Common myeloid progenitor, CD34-positive (primary cell): Measurements from ENCODE around the gene PRDM7. TPM values are rescaled to one million over a fixed set of nuclear protein-coding genes. Genes with fewer than 3 reads are reported as not detected.
"Not testable (repeated sequence)": the region's sequence is repeated elsewhere in the genome, so short reads cannot be mapped to it uniquely, and the experiment has no call there.

Experiments
- CTCF ChIA-PET: fragments of 350-600 bp; sonication (Branson Sonifier 250); formaldehyde crosslinking; loops from one replicate; lab custom pipeline; 2021; ENCODE audit warnings: antibody characterized with exemption; lab: Charles Lee
- POLR2A ChIA-PET: fragments of 350-600 bp; sonication (Branson Sonifier 250); formaldehyde crosslinking; loops from one replicate; lab custom pipeline; 2021; ENCODE audit warnings: antibody characterized with exemption; lab: Charles Lee
- DNase-seq, 3 donors: peaks; one replicate each; pipeline versions ENCODE4 v3.0.0 to v3.0.0-alpha.2; 2013
- H3K27ac ChIP-seq, 2 experiments: 1 replicate in 1 of 2; 2 replicates in 1 of 2; pipeline ENCODE4 v1.7.0; 2013; ENCODE audit warnings: inconsistent platforms in 2 of 2, low read length in 2 of 2, mild to moderate bottlenecking in 2 of 2, low read depth in 1 of 2, moderate library complexity in 1 of 2; ENCODE audit not compliant: severe bottlenecking in 2 of 2, insufficient read depth in 1 of 2, poor library complexity in 1 of 2
- H3K27me3 ChIP-seq, 5 experiments: replicated peaks in 2 of 5; 1 replicate in 3 of 5; 2 replicates in 2 of 5; pipeline versions ENCODE4 v1.6.1 to v1.7.0; 2013; ENCODE audit warnings: low read length in 4 of 5, mild to moderate bottlenecking in 2 of 5, moderate library complexity in 2 of 5, inconsistent platforms in 1 of 5; ENCODE audit not compliant: insufficient read depth in 5 of 5, control insufficient read depth in 4 of 5
- H3K36me3 ChIP-seq, 4 experiments: 1 replicate in 2 of 4; 2 replicates in 2 of 4; pipeline versions ENCODE4 v1.6.1 to v1.7.0; 2013; ENCODE audit warnings: low read length in 3 of 4, control low read depth in 1 of 4, mild to moderate bottlenecking in 1 of 4; ENCODE audit not compliant: control insufficient read depth in 4 of 4, insufficient read depth in 4 of 4
- H3K4me1 ChIP-seq, 4 experiments: 1 replicate in 3 of 4; 2 replicates in 1 of 4; pipeline versions ENCODE4 v1.6.1 to v1.7.1; 2013; ENCODE audit warnings: low read length in 3 of 4, mild to moderate bottlenecking in 3 of 4, control low read depth in 1 of 4, inconsistent platforms in 1 of 4, moderate library complexity in 1 of 4; ENCODE audit not compliant: control insufficient read depth in 4 of 4, insufficient read depth in 4 of 4; ENCODE audit errors: control extremely low read depth in 1 of 4
- H3K4me3 ChIP-seq, 7 experiments: 1 replicate in 4 of 7; 2 replicates in 3 of 7; pipeline versions ENCODE4 v1.5.1 to v1.7.0; 2013; ENCODE audit warnings: mild to moderate bottlenecking in 7 of 7, low read length in 6 of 7, moderate library complexity in 6 of 7, inconsistent platforms in 2 of 7, low read depth in 2 of 7, control low read depth in 1 of 7; ENCODE audit not compliant: insufficient read depth in 4 of 7, control insufficient read depth in 1 of 7; ENCODE audit errors: extremely low read depth in 1 of 7
- H3K9me3 ChIP-seq, 5 experiments: 1 replicate in 4 of 5; 2 replicates in 1 of 5; pipeline versions ENCODE4 v1.6.1 to v1.7.1; 2013; ENCODE audit warnings: low read length in 4 of 5, mild to moderate bottlenecking in 2 of 5, inconsistent platforms in 1 of 5, low read depth in 1 of 5, moderate library complexity in 1 of 5; ENCODE audit not compliant: control insufficient read depth in 4 of 5, insufficient read depth in 2 of 5; ENCODE audit errors: control extremely low read depth in 1 of 5
- whole genome bisulfite sequencing: methylation state at CpG from one replicate; pipeline ENCODE4 v1.1.5; 2013; ENCODE audit not compliant: insufficient coverage; 5-methylcytosine and 5-hydroxymethylcytosine counted together
- polyA plus RNA-seq: library from polyadenylated mRNA; unstranded; fragments of 120-200 nt; gene quantifications from one replicate; pipeline ENCODE4 v1.2.1, GENCODE V29; 2013

PRDM7 gene
- polyA plus RNA-seq: not detected

DNA sequence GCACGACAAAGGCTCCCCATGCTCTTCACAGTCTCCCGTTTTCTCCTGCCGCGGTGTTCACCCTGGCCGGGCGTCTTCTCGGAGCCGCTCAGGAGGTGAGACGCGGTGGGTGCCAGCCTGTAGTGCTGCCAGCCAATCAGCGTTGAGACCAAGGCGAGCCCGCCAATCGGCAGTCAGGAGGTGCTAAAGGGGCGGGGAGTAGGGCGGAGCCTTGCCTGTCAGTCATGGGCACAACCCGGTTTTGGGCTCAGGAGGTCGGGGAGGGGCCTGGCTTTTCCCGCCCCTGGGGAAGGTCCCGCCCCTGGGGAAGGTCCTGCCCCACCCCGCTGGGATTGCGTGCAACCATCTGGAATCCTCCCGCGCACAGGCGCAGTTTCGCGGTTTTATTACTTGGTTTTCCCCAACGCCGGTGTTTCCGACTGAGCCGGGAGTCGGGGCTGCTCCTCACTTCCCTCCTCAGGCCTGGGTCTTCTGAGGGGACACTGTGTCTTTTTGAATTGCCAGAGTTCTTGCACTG, at the start of gene PRDM7:
Gene PRDM7 (minus strand): TSS at position 92 of the 517 bp plus-strand sequence. CDS start 1,421 bp downstream, outside the sequence.
- 0% methylated on average over 20 of the region's 32 CpGs for WGBS

DNA sequence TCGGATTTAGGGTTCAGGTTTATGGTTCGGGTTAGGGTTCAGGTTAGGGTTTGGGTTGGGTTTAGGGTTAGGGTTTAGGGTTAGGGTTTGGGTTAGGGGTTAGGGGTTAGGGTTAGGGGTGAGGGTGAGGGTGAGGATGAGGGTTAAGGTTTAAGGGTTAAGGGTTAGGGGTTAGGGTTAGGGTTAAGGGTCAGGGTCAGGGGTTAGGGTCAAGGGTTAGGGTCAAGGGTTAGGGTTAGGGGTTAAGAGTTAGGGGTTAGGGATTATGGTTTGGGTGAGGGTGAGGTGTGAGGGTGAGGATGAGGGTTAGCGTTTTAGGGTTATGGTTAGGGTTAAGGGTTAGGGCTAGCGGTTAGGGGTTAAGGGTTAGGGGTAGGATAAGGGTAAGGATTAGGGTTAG, 44.7 kb upstream of the PRDM7 start:
- H3K4me1 ChIP-seq, H3K4me3 ChIP-seq, H3K9me3 ChIP-seq, DNase-seq, H3K27me3 ChIP-seq, CTCF ChIA-PET, POLR2A ChIA-PET, H3K36me3 ChIP-seq, H3K27ac ChIP-seq: not testable (repeated sequence)
- WGBS: no CpG with 5 or more reads among the region's 4 CpGs

More for the DNA sequence above, at the start of gene PRDM7:
- peaks cover 2 to 24% (median 19%) of the 10 kb centered on the region in 4 experiments for H3K4me1 ChIP-seq
- H3K4me3 ChIP-seq: peak within 1 kb of the TSS; percentile 31 to 72 (median 53)
- no peaks in the 10 kb centered on the region for H3K36me3 ChIP-seq
- no peaks in the 10 kb centered on the region for H3K27me3 ChIP-seq
- ChIA-PET CTCF (no interaction called here), POLR2A (no interaction called here)
- DNase-seq: peak; percentile 92 to 94 (median 93)
- no peaks in the 10 kb centered on the region for H3K9me3 ChIP-seq
- peak within 1 kb of the TSS in 1 of 2 experiments; percentile 74 for H3K27ac ChIP-seq

DNA sequence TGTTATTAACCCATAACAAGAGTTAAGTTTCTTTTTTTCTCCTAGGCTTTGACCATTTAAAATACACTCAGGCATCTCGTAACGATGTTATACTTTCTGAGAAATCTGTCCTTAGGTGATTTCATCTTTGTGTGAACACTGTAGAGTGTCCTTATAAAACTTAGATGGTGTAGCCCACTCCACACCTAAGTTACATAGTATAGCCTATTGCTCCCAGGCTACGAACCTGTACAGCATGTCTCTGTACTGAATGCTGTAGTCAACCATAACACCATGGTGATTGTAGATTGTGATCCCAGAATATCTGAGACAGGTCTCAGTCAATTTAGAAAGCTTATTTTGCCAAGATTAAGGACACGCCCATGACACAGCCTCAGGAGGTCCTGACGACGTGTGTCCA, 30.5 kb upstream of the PRDM7 start:
- DNase-seq, H3K9me3 ChIP-seq, H3K27me3 ChIP-seq, H3K27ac ChIP-seq, H3K36me3 ChIP-seq, POLR2A ChIA-PET, H3K4me1 ChIP-seq, H3K4me3 ChIP-seq, CTCF ChIA-PET: not testable (repeated sequence)
- no CpG with 5 or more reads among the region's 6 CpGs for WGBS

DNA sequence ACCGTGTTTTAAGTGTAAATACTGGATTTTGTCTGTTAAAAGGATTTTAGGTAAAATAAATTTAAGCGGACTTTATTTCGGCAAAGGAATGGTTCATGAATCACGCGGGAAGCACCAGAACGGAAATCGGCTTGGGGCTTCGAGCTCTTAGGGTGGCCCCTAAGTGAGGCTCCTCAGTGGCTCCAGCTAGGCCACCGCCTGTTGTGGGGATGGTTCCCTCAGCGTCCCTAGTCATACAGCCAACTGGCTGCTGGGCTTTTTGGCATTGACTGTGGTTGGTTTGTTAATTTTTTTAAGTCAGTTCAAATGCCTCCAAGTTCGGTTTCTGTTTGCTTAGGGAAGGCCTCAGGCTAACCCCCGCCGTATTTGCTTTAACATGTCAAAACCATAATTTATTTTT, 29.9 kb upstream of the PRDM7 start:
- H3K4me1 ChIP-seq, H3K36me3 ChIP-seq, POLR2A ChIA-PET, CTCF ChIA-PET, H3K27me3 ChIP-seq, H3K27ac ChIP-seq, H3K4me3 ChIP-seq, DNase-seq, H3K9me3 ChIP-seq: not testable (repeated sequence)
- no CpG with 5 or more reads among the region's 13 CpGs for WGBS

DNA sequence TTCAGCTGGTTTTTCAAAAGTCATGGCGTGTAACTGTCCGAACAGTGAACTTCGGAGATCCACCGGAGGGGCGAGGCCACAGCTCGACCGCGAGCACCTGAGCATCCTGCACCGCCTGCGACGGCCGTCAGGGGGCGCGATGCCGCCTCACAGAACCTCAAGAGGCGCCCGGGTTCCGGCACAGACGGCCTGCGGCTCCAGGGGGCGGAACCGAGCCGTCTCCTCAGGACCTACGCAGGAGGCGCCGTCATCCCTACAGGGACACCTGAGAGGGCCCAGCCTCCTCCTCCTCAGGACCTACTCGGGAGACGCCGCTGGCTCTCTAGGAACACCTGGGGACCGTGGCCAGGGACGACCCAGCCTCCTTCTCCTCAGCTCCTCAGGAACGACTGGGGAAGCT, 29.1 kb upstream of the PRDM7 start:
- H3K4me1 ChIP-seq, H3K27me3 ChIP-seq, CTCF ChIA-PET, H3K9me3 ChIP-seq, POLR2A ChIA-PET, H3K27ac ChIP-seq, H3K36me3 ChIP-seq: not testable (repeated sequence)
- WGBS: 38% methylated on average over 14 of the region's 32 CpGs
- peak overlapping the region in 1 of 7 experiments; percentile 57 for H3K4me3 ChIP-seq
- peak; percentile 34 to 85 (median 69) for DNase-seq

DNA sequence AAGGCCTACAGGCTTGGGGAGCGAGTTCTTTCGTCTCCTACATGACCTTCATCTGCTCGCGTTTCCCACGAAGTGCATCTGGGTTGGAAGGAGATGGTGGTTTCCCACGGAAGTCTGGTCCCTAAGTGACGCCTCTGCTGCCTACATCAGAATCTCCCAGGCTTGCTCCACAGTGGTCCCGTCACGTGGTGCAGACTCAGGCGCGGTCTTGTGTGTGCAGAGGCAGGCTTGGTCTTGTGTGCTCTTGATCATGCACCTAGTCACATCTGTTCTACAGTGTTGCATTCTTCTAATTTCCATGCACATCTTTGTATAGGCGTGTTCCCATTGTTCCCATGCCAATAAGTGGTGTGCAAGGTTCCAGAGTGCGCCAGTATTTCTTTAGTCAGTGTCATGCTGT, 27.6 kb upstream of the PRDM7 start:
- H3K27ac ChIP-seq, H3K9me3 ChIP-seq, H3K4me3 ChIP-seq, H3K36me3 ChIP-seq, POLR2A ChIA-PET, CTCF ChIA-PET, H3K27me3 ChIP-seq, H3K4me1 ChIP-seq: not testable (repeated sequence)
- WGBS: 83% methylated on average over 4 of the region's 13 CpGs
- DNase-seq: peak in 2 of 3 donors; percentile 1 to 4

DNA sequence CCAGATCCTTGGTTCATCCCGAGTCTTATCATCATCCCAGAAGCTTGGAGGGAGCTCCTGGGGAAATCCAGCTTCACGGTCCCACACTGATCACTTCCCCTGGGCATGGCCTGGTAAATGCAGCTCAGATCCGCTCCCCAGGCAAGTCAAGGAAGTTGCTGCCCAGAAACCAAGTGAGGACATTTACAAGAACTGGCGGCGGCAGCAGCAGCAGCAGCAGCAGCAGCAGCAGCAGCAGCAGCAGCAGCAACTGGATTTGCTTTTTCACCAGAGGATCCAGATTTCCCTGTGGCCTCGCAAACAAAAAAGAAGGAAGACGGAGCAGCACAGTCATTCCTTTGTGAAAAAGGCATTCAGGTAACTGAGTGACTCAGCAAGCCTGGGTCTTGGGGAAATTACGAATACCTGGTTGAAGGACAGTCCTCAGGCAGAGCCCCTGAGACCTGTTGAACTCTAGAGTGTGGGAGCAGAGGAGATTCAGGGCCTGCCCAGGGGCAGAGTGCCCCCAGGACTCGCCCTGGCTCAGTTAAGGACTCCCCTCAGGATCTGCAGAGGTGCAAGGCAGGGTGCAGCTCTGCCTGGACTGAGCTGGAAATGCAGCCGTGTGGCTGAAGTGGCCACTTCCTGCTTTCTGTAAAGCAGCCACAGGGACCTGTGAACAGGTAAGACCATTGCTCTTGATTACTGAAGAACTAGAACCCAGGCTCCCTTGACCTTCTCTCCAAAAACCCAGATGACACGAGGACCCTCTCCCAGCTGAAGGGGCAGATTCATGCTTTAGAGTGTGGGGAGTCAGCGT, 25.2 kb upstream of the PRDM7 start:
- H3K36me3 ChIP-seq, H3K9me3 ChIP-seq, CTCF ChIA-PET, H3K4me1 ChIP-seq, DNase-seq, POLR2A ChIA-PET, H3K4me3 ChIP-seq, H3K27me3 ChIP-seq, H3K27ac ChIP-seq: not testable (repeated sequence)
- WGBS: no CpG with 5 or more reads among the region's 12 CpGs
